B cell (primary cell): Measurements from ENCODE around the gene CMTR1.

Experiments
- EZH2 ChIP-seq: IDR thresholded peaks from 2 replicates; pipeline ENCODE4 v1.6.1; 2012; ENCODE audit warnings: borderline replicate concordance, low read depth, mild to moderate bottlenecking, moderate library complexity, low read length; ENCODE audit not compliant: insufficient read depth, poor library complexity, severe bottlenecking
- TF ChIP-seq, protein P1 (sequence below): fragments of 200-600 bp; IDR thresholded peaks from one replicate; pipeline ENCODE4 v1.8.0; 2022; ENCODE audit warnings: antibody characterized with exemption, mild to moderate bottlenecking

- TF ChIP-seq, protein P1, sequence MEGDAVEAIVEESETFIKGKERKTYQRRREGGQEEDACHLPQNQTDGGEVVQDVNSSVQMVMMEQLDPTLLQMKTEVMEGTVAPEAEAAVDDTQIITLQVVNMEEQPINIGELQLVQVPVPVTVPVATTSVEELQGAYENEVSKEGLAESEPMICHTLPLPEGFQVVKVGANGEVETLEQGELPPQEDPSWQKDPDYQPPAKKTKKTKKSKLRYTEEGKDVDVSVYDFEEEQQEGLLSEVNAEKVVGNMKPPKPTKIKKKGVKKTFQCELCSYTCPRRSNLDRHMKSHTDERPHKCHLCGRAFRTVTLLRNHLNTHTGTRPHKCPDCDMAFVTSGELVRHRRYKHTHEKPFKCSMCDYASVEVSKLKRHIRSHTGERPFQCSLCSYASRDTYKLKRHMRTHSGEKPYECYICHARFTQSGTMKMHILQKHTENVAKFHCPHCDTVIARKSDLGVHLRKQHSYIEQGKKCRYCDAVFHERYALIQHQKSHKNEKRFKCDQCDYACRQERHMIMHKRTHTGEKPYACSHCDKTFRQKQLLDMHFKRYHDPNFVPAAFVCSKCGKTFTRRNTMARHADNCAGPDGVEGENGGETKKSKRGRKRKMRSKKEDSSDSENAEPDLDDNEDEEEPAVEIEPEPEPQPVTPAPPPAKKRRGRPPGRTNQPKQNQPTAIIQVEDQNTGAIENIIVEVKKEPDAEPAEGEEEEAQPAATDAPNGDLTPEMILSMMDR, result no peak
- TF ChIP-seq EZH2, result no peak
These were observed 48.0 kb downstream of the CMTR1 start for GRCh38 chr6:37480951-37481534.
